ENCODE data around the gene ZFYVE9.
"Not testable (repeated sequence)": the region's sequence is repeated elsewhere in the genome, so short reads cannot be mapped to it uniquely, and the experiment has no call there.

Gene ZFYVE9

DNA sequence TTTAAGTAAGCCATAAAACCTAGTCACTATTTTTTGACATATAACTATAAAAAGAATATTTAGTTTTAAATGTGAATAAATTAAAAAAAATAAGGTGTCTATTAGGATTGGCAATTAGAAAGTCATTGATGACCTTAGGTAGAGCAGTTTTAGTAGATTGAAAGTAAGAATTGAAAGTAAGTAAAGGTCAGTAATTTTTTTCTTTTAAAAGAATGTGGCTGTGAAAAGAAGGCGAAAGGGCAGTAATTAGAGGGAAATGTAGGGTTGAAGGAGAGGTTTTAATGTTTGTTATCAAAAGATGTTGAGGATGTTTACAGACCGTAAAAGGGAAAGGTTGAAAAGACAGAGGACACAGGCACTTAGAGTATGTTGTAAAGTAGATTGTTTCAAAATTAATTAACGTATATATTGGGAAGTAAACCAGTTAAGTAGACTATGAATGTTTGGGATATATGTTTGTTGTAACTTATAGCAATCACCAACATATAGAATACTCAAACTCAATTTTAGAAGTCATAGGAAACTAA, 41.0 kb downstream of the ZFYVE9 start:
- no peak for DNase-seq (ENCODE audit: low spot score)
- FAIRE-seq: peak; percentile 22

DNA sequence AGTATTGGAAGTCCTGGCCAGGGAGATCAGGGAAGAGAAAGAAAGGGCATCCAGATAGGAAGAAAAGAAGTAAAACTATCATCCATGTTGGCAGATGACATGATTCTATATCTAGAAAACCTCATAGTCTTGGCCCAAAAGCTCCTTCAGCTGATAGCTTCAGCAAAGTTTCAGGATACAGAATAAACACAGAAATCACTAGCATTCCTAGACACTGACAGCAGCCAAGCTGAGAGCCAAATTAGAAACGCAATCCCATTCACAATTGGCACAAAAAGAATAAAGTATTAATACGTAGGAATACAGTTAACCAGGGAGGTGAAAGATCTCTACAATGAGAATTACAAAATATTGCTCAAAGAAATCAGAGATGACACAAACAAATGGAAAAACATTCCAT, 44.6 kb downstream of the ZFYVE9 start:
- FAIRE-seq: no peak

DNA sequence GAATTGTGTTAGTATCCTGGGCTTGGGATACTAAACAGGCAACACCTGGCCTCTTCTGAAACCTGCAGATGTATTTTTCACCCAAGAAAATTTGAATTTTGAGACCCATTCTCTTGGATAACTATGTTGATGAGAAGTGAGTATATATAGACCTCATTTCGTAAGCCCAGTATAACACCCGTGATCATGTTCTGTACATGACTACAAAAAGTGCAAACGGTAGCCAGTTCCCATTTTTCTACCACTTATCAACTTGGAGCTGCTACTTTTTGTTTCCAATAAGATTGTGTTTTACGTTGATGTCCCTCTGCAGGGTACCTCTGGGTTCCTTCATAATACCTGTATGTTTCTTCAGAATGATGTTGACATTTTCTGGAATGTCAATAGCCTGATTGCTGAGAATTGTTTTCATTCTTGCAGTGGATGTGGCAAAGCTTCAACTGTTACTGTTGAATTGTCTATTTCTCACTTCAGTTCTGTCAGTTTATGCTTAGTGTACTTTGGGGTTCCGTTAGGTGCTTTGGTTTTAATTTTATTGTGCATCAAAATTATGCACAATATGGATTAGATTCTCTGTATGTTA, 48.1 kb downstream of the ZFYVE9 start:
- no peak for FAIRE-seq
- no peak for DNase-seq (ENCODE audit: low spot score)

More for the DNA sequence above, 44.6 kb downstream of the ZFYVE9 start:
- no peak for DNase-seq (ENCODE audit: low spot score)

DNA sequence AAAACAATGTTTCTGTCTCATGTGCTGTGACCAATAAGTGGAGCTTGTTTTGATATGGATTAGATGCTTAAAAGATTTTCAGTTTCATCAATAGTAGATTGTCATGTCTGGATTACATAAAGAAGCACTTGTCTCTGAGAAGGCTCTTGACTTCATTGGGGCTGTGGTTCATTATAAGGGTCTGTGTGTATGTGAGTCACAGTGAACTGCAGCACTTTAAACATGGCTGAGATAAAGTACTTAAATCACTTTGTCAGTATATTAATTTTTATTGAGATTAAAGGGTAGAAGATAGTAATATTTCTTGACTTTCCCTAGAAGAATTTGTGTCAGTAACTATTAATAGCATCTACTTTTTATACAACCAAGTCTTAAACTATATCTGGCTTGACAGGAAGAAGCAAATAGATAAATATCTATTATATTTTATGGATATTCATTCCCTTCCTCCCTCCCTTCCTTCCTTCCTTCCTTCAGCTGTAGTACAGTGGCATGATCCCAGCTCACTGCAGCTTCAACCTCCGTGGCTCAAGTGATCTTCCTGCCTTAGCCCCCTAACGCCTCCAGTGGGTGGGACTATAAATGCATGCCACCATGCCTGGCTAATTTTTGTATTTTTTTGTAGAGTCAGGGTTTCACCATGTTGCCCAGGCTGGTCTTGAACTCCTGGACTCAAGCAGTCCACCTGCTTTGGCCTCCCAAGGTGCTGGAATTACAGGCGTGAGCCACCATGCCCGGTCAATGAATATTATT, 48.8 kb downstream of the ZFYVE9 start:
- FAIRE-seq (no peak), DNase-seq (ENCODE audit: low spot score) (no peak)

DNA sequence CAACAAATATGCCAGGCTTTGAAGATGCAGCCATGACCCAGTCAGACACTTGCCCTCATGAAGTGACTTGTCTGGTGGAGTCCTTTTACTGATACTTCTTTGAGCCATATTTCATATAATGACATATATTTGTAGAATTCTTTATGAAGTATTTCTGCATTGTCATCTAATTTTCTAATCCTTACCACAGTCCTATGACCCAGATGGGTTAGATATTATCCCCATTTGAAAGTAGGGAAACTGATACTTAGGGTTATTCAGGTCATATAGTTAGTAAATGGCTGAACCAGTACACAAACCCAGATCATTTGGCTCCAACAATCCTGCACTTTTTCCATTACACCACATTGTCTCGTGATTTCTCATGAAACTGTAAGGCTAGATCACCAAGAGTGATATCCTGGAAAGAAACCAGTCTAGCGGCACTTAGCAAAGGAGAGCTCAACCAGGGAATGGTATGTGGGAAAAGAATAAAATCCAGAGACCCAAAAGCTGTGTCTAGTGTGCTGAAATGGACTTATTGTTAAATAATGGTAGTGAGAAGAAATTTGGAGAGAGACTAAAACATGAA, 49.6 kb downstream of the ZFYVE9 start:
- FAIRE-seq: no peak

DNA sequence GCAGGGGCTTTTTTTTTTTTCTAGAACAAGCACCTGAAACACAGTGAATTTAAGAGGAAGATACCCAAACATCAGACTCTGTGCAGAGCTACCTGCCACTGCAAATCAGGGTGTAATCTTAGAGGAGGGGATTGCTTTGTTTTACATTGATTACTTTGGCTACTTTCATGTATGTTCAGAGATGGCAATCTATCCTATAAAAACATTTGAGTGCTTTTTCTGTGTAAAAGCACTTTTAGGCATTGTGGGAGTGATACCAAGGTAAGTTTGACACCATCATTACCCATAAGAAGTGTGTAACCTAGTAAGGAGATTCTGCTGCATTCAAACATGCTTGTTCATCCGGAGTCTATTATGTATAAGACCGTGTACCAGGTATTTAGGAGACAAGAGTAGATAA, 50.1 kb downstream of the ZFYVE9 start:
- FAIRE-seq (no peak), DNase-seq (ENCODE audit: low spot score) (no peak)

More for the DNA sequence above, 49.6 kb downstream of the ZFYVE9 start:
- DNase-seq (ENCODE audit: low spot score): no peak

DNA sequence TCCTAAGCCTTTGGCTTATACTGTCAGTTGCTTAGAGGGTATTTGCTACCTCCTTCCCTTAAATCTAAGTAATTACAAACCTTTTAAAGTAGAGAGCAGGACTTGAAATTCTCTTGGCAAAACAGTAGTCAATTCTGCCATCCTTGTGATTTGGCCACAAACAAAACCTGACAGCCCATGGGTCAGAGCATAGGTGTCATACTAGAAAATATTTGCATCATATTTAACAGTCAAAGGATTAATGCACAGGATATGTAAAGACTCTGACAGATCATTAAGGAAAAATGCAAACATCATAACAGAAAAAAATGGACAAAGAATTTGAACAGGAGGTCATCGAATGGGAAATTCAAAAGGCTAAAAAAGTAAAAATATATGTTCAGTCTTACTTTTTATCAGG, 50.5 kb downstream of the ZFYVE9 start:
- FAIRE-seq (no peak), DNase-seq (ENCODE audit: low spot score) (no peak)

DNA sequence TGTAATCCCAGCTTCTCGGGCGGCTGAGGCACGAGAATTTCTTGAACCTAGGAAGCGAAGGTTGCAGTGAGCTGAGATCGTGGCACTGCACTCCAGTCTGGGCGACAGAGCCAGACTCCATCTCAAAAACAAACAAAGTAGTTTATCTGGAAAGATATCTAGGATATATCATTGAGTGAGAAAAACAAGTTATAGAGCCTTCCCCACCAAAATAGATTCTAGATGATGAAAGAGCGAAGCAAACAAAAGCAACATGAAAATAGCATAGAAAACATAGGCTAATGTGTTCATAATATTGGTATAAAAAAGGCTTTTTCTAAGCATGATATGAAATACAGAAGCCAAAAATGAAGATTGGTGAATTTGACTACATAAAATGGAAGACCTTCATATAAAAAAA, 52.1 kb downstream of the ZFYVE9 start:
- DNase-seq (ENCODE audit: low spot score): no peak
- no peak for FAIRE-seq

DNA sequence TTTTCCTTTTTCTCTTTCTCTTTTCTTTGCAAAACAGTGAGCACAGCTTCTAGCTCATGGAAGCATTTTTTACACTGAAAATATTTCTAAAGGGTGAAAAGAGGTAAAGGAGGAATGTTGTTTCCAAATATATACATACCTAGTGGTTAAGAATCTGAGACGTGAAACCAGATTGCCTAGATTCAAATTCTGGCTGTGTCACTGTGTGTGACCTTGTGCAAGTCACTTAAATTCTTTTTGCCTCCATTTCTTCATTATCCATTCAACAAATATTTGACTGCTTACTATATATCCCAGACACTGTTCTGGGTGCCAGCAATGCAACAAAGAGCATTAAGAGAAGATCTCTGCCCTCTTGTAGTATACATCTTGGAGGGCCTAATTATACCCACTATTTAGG, 53.3 kb downstream of the ZFYVE9 start:
- FAIRE-seq (no peak), DNase-seq (ENCODE audit: low spot score) (no peak)

DNA sequence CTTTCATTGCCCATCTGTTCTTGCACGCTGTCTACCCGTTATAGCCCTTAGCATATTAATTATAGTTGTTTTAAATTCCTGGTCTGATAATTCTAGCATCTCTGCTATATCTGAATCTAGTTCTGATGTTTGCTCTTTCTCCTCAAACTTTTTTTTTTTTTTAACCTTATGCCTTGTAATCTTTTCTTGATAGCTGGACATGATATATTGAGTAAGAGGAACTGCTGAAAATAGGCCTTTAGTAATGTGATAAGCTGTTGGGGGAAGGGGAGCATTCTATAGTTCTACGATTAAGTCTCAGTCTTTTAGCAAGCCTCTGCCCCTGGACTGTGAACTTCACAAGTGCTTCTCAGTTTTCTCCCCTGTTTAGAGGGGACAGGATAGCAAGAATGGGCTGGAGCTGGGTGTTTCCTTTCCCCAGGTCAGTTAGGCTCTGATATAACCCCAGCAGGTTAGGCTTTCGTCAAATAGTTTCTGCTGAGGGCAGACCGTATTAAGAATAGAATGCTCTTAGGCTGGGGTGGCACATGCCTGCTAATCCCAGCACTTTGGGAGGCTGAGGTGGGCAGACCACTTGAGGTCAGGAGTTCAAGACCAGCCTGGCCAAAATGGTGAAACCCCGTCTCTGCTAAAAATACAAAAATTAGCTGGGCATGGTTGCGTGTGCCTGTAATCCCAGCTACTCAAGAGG, 62.2 kb downstream of the ZFYVE9 start:
- DNase-seq (ENCODE audit: low spot score) (no peak), FAIRE-seq (no peak)

DNA sequence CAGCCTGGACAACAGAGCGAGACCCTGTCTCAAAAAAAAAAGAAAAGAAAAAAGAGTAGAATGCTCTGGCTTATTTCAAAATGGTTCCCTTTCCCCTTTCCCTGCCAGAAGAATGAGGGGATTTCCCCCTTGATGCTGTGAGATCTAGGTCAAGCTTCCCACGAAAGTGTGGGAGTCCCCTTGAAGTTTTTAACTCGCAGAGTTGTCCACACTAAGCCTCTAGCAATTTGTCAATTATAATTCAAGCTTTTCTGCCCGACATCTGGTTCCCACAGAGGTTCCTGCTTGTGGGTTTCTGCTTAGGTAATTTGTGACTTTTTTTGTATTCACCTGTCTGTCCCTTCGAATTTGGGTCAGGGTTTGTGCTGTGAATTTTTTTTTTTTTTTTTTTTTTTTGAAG, 62.8 kb downstream of the ZFYVE9 start:
- no peak for DNase-seq (ENCODE audit: low spot score)
- FAIRE-seq: no peak

DNA sequence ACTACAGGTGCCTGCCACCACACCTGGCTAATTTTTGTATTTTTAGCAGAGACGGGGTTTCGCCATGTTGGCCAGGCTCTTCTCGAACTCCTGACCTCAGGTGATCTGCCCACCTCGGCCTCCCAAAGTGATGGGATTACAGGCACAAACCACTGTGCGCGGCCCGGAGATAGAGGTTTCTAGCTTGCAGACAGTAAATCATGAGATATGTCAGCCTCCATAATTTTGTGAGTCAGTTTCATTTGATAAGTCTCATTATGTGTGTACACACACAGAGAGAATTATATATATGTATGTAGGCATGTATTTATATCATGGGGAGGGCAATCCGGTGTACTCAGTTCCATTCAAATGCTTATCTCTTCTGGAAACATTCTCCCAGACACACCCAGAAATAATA, 64.8 kb downstream of the ZFYVE9 start:
- DNase-seq (ENCODE audit: low spot score); FAIRE-seq: not testable (repeated sequence)

DNA sequence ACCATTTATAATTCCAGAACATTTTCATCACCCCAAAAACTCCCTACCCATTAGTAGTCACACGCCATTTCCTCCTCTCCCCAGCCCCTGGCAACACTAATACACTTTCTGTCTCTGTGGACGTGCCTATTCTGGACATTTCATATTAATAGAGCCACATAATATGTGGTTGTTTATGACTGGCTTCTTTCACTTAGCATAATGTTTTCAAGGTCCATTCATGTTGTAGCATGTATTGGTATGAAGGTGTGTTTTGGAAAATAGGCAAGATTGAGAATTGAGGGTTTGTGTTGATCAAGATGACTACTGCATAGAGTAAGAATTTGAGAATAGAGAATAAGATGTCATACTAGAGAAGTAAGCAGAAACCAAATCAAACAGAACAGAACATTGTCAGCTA, 67.5 kb downstream of the ZFYVE9 start:
- FAIRE-seq (no peak), DNase-seq (ENCODE audit: low spot score) (no peak)

DNA sequence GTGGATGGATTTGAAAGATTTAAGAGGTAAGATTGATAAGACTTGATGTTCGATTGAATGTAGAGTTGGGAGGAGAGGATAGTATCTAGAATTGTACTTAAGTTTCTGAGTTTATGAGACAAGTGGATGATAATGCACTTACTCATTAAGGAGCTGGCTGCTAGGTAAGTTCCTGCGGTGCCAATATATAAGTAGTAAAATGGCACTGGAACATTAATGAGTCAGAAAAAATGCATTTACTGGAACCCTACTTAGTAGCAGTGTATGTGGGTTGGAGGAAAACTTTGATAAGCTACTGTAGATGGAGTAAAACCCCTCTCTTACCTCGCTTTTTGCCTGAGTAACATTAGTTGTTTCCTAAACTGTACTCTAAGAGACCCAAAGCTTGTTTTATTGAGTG, 68.2 kb downstream of the ZFYVE9 start:
- FAIRE-seq (no peak), DNase-seq (ENCODE audit: low spot score) (no peak)

DNA sequence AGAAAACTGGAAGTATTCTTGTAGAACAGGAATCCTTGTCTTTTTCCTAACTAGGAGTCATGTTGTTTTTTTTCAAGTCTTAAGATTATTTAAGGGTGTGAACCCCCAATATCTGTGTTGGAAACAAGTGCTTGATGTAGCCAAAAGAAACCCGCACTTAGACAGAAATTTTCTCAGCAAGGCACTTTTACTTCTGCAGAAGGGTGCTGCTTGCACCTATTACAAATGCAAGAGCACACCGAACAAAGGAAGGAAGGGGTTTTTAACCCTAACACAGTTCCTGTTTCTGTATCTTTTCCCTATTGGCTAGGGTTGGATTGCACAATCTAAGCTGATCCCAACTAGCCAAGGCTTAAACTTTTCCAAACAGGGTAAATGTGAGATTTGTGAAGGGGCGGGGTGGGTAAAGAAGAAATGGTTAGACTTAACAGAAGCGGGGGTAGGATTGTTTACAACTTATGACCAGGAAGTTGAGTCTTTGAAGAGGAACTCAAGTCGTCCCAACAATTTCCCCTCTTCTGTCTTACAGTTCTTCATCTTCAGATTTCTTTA, 75.1 kb downstream of the ZFYVE9 start:
- FAIRE-seq (no peak), DNase-seq (ENCODE audit: low spot score) (no peak)

DNA sequence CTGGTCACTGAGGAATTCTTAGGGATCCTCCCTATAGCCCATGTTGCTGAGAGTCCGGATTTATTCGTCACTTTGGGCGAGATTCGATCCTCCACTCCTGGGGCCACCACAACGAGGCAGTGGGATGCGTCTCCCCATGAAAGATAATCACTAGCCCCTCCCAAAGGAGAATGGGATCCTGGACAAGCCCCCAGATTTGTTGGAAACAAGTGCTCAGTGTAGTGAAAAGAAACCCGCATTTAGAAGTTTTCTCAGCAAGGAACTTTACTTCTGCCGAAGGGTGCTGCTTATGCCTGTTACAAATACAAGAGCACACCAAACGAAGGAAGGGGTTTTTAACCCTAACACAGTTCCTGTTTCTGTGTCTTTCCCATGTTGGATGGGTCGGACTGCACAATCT, 83.3 kb downstream of the ZFYVE9 start:
- DNase-seq (ENCODE audit: low spot score) (no peak), FAIRE-seq (no peak)

DNA sequence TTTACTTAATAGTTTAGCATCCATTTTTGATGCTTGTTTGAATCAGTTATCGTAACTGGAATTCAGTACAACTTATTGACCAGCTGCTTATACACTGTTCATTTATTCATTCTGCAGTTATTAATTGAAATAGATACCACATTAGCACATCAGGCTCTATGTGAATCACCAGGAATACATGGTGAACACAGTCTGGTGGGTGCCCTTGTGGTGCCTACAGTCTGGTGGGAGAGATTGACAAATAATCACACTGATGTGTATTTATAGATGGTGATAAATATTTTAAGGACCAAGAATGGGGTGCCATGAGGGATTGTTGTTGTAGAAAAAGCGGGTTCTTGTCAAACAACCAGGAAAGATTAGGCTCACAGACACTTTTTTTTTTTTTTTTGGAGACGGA, 87.6 kb downstream of the ZFYVE9 start:
- FAIRE-seq (no peak), DNase-seq (ENCODE audit: low spot score) (no peak)

DNA sequence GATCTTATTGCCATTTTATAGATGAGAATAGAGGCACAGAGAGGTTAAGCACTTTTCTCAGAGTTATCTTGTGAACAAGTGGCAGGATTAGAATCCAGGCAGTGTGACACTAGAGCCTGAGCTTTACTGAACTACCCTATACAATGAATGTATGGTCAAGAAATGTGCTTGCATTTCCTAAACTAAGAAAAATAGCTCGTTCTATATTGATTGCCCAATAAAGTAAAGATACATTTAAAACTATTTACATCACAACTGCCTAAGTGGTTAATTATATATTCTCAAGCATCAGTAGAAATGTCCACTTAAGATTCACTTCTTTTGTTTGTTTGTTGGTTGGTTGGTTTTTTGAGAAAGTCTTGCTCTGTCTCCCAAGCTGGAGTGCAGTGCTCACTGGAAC, 91.6 kb downstream of the ZFYVE9 start:
- FAIRE-seq (no peak), DNase-seq (ENCODE audit: low spot score) (no peak)

DNA sequence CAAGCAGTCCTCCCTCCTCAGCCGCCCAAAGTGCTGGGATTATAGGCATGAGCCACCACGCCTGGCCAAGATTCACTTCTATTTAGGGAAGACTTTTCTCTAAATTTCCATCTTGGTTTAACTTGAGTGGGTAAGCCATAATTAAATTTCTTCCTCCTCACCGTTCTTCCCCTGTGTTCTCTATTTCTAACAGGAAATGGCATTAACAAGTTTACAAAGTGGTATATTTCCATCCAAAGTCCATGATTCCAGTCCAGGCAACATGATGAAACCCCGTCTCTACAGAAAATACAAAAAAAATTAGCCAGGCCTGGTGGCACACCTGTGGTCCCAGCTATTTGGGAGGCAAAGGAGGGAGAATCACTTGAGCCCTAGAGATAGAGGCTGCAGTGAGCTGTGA, 92.1 kb downstream of the ZFYVE9 start:
- no peak for FAIRE-seq
- no peak for DNase-seq (ENCODE audit: low spot score)

DNA sequence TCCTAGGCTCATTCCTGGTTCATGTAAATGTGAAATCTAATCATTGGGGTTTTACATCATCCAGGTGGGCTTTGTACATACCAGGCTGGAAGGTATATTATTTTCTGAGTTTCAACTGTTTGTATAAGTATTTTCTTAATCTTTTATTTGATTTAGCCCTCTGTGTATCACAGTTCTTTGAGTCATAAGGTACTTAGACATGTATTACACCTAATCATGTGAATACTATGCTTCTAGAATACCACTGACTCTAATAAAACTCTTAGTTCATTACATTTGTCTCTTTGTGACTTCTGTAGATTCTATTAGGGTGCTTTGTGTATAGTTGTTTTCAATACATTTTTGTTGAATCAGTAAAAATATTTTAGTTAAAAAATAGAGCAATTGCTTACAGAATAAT, 92.8 kb downstream of the ZFYVE9 start:
- DNase-seq (ENCODE audit: low spot score): no peak
- no peak for FAIRE-seq

DNA sequence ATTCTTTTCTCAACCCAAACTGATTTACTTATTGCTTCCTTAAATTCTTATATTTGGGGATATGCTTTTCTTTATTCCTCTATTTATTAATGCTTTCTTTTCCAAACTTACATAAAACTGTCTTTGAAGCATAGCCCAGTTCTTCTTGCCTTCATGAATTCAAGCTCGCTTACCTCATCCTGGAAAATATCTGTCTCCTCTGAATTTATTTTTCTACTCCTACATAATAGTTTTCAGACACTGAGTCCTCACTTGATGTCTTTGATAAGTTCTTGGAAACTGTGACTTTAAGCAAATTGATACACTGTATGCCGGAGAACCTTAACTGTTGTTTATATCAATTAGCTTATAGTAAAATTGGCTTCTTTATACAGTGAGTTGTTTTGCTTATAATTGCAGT, 93.8 kb downstream of the ZFYVE9 start:
- DNase-seq (ENCODE audit: low spot score) (no peak), FAIRE-seq (no peak)

DNA sequence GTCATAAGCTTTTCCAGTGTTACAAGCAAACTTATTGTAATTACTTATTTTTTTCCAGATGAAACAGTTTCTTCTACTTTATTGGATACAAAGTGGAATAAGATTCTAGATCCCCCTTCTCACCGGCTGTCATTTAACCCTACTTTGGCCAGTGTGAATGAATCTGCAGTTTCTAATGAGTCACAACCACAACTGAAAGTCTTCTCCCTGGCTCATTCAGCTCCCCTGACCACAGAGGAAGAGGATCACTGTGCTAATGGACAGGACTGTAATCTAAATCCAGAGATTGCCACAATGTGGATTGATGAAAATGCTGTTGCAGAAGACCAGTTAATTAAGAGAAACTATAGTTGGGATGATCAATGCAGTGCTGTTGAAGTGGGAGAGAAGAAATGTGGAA, 95.5 kb downstream of the ZFYVE9 start:
- DNase-seq (ENCODE audit: low spot score): peak; percentile 65
- peak; percentile 89 for FAIRE-seq

All from RCC 7860 (cell line).